ENCODE data around the gene A1CF.
"Not testable (repeated sequence)": the region's sequence is repeated elsewhere in the genome, so short reads cannot be mapped to it uniquely, and the experiment has no call there.

Gene A1CF

GRCh38 chr10:50884302-50884701 is 1.1 kb downstream of the A1CF start:
- ATAC-seq, result no peak
- DNase-seq, result no peak
- Mint-ChIP-seq H3K4me1 (no peaks in the 10 kb centered on the region), H3K27ac (no peak overlapping the region), H3K4me3 (no peak overlapping the region), H3K9me3 (no peaks in the 10 kb centered on the region), H3K27me3 (peaks cover 10% of the 10 kb centered on the region)

- Mint-ChIP-seq H3K27ac (no peak overlapping the region), H3K9me3 (no peaks in the 10 kb centered on the region), H3K4me1 (no peaks in the 10 kb centered on the region), H3K4me3 (no peak overlapping the region), H3K27me3 (peaks cover 8% of the 10 kb centered on the region)
- DNase-seq, result no peak
- no peak for ATAC-seq
Measured at GRCh38 chr10:50883629-50884028, 1.8 kb downstream of the A1CF start.

- Mint-ChIP-seq H3K27me3 (peaks cover 8% of the 10 kb centered on the region), H3K9me3 (no peaks in the 10 kb centered on the region), H3K27ac (no peak overlapping the region), H3K4me1 (no peaks in the 10 kb centered on the region), H3K4me3 (no peak overlapping the region)
- DNase-seq (no peak), ATAC-seq (no peak)
Measured at GRCh38 chr10:50882540-50882983, 2.9 kb downstream of the A1CF start.

- H3K4me1 Mint-ChIP-seq, H3K27me3 Mint-ChIP-seq, H3K4me3 Mint-ChIP-seq, DNase-seq, H3K9me3 Mint-ChIP-seq, ATAC-seq, H3K27ac Mint-ChIP-seq: not testable (repeated sequence)
Measured at GRCh38 chr10:50881046-50881445, 4.4 kb downstream of the A1CF start.

GRCh38 chr10:50876429-50876828 is 9.0 kb downstream of the A1CF start:
- Mint-ChIP-seq H3K4me3 (no peak overlapping the region), H3K27ac (no peak overlapping the region), H3K9me3 (no peaks in the 10 kb centered on the region), H3K27me3 (peaks cover 7% of the 10 kb centered on the region), H3K4me1 (no peaks in the 10 kb centered on the region)
- DNase-seq (no peak), ATAC-seq (no peak)

- H3K4me3 Mint-ChIP-seq, result no peak overlapping the region
- H3K27me3 Mint-ChIP-seq, result peaks cover 7% of the 10 kb centered on the region
- no peak overlapping the region for H3K27ac Mint-ChIP-seq
- DNase-seq, result no peak
- H3K4me1 Mint-ChIP-seq, result no peaks in the 10 kb centered on the region
- no peaks in the 10 kb centered on the region for H3K9me3 Mint-ChIP-seq
- no peak for ATAC-seq
Measured at GRCh38 chr10:50874723-50875122, 10.7 kb downstream of the A1CF start.

- ATAC-seq (no peak), DNase-seq (no peak)
- H3K27me3 Mint-ChIP-seq, result peaks cover 27% of the 10 kb centered on the region
- no peaks in the 10 kb centered on the region for H3K9me3 Mint-ChIP-seq
- no peaks in the 10 kb centered on the region for H3K4me1 Mint-ChIP-seq
- no peak overlapping the region for H3K4me3 Mint-ChIP-seq
- no peak overlapping the region for H3K27ac Mint-ChIP-seq
Measured at GRCh38 chr10:50866317-50866716, 19.1 kb downstream of the A1CF start.

- Mint-ChIP-seq H3K4me1 (no peaks in the 10 kb centered on the region), H3K4me3 (no peak overlapping the region), H3K27ac (no peak overlapping the region), H3K9me3 (no peaks in the 10 kb centered on the region), H3K27me3 (peaks cover 18% of the 10 kb centered on the region)
- DNase-seq, result no peak
- ATAC-seq, result no peak
Measured at GRCh38 chr10:50862719-50863118, 22.7 kb downstream of the A1CF start.

GRCh38 chr10:50861370-50861769 is 24.1 kb downstream of the A1CF start:
- no peaks in the 10 kb centered on the region for H3K9me3 Mint-ChIP-seq
- H3K27ac Mint-ChIP-seq, result no peak overlapping the region
- no peaks in the 10 kb centered on the region for H3K4me1 Mint-ChIP-seq
- peaks cover 7% of the 10 kb centered on the region for H3K27me3 Mint-ChIP-seq
- H3K4me3 Mint-ChIP-seq, result no peak overlapping the region
- DNase-seq, result no peak
- ATAC-seq, result no peak

- ATAC-seq, result no peak
- DNase-seq, result no peak
- Mint-ChIP-seq H3K4me3 (no peak overlapping the region), H3K27me3 (peaks cover 6% of the 10 kb centered on the region), H3K9me3 (no peaks in the 10 kb centered on the region), H3K27ac (no peak overlapping the region), H3K4me1 (no peaks in the 10 kb centered on the region)
Measured at GRCh38 chr10:50857579-50857978, 27.8 kb downstream of the A1CF start.

GRCh38 chr10:50855461-50855860 is 30.0 kb downstream of the A1CF start:
- no peak for ATAC-seq
- peaks cover 13% of the 10 kb centered on the region for H3K27me3 Mint-ChIP-seq

GRCh38 chr10:50855015-50855414 is 30.4 kb downstream of the A1CF start:
- ATAC-seq, result no peak
- H3K4me1 Mint-ChIP-seq, result no peaks in the 10 kb centered on the region
- H3K27me3 Mint-ChIP-seq, result peaks cover 13% of the 10 kb centered on the region
- H3K4me3 Mint-ChIP-seq, result no peak overlapping the region
- H3K9me3 Mint-ChIP-seq, result no peaks in the 10 kb centered on the region
- no peak overlapping the region for H3K27ac Mint-ChIP-seq
- no peak for DNase-seq

More at GRCh38 chr10:50855461-50855860, 30.0 kb downstream of the A1CF start:
- H3K4me1 Mint-ChIP-seq, result no peaks in the 10 kb centered on the region
- no peaks in the 10 kb centered on the region for H3K9me3 Mint-ChIP-seq
- DNase-seq, result no peak
- H3K27ac Mint-ChIP-seq, result no peak overlapping the region
- no peak overlapping the region for H3K4me3 Mint-ChIP-seq

GRCh38 chr10:50853557-50853956 is 31.9 kb downstream of the A1CF start:
- Mint-ChIP-seq H3K4me1 (no peaks in the 10 kb centered on the region), H3K27ac (no peak overlapping the region), H3K27me3 (peaks cover 17% of the 10 kb centered on the region), H3K9me3 (no peaks in the 10 kb centered on the region), H3K4me3 (no peak overlapping the region)
- DNase-seq, result no peak
- no peak for ATAC-seq

- H3K27me3 Mint-ChIP-seq, result peaks cover 16% of the 10 kb centered on the region
- no peak overlapping the region for H3K27ac Mint-ChIP-seq
Measured at GRCh38 chr10:50851884-50852671, 33.3 kb downstream of the A1CF start.

GRCh38 chr10:50850578-50851230 is 34.7 kb downstream of the A1CF start:
- DNase-seq (no peak), ATAC-seq (no peak)
- no peak overlapping the region for H3K27ac Mint-ChIP-seq
- no peak overlapping the region for H3K4me3 Mint-ChIP-seq
- no peaks in the 10 kb centered on the region for H3K4me1 Mint-ChIP-seq
- H3K9me3 Mint-ChIP-seq, result no peaks in the 10 kb centered on the region
- peaks cover 16% of the 10 kb centered on the region for H3K27me3 Mint-ChIP-seq

More at GRCh38 chr10:50851884-50852671, 33.3 kb downstream of the A1CF start:
- DNase-seq, result no peak
- ATAC-seq, result no peak
- Mint-ChIP-seq H3K9me3 (no peaks in the 10 kb centered on the region), H3K4me1 (no peaks in the 10 kb centered on the region), H3K4me3 (no peak overlapping the region)

GRCh38 chr10:50846753-50847152 is 38.7 kb downstream of the A1CF start:
- no peak overlapping the region for H3K4me3 Mint-ChIP-seq
- DNase-seq (no peak), ATAC-seq (no peak)
- H3K4me1 Mint-ChIP-seq, result no peaks in the 10 kb centered on the region
- peaks cover 15% of the 10 kb centered on the region for H3K27me3 Mint-ChIP-seq
- H3K27ac Mint-ChIP-seq, result no peak overlapping the region
- H3K9me3 Mint-ChIP-seq, result no peaks in the 10 kb centered on the region

Data from stimulated activated naive CD8-positive, alpha-beta T cell treated with anti-CD3 and anti-CD28 coated beads, Interleukin-15, amount 100 ng/mL, for 72 hours (primary cell).